Measurements from ENCODE around the gene TRAPPC5. TPM values are rescaled to one million over a fixed set of nuclear protein-coding genes. Genes with fewer than 3 reads are reported as not detected.

TRAPPC5 gene
- total RNA-seq, 1 experiment from 2014 or later, result 101 TPM

DNA sequence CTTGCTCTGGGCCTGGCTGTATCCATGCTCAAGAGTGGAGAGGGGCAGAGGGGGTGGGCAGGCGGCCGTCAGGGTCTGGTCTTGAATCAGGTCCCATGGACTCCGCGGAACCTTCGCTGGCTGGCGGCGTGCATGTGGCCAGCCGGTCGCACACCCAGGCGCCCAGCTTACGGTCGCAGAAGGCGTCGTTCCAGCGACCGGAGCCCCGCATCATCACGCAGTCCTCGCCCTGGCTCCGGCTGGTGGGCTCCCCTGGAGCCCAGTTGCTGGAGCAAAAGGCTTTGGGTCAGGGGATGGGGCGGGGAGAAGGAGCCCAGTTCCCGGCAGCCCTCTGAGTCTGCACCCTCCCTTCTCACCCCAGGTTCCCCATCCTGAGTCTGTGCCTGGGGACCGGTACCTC, 8.5 kb downstream of the TRAPPC5 start:
- H4K20me1 ChIP-seq (ENCODE audit: insufficient read depth), result no peaks in the 10 kb centered on the region
- no peak for DNase-seq (ENCODE audit: low read depth, low spot score)
- POLR2A ChIA-PET, result no interaction called here
- peaks cover 0 to 5% of the 10 kb centered on the region in 2 experiments; a peak in 1 of 4 replicates for H3K9me3 ChIP-seq (ENCODE audit: control insufficient read depth in 1 of 2, insufficient read depth in 1 of 2, low read depth in 1 of 2, low read length in 2 of 2)
- H3K27me3 ChIP-seq (ENCODE audit: insufficient read depth, low read length), result no peaks in the 10 kb centered on the region
- no peak overlapping the region for H2AFZ ChIP-seq (ENCODE audit: low read depth, low read length, poor library complexity, severe bottlenecking)
- no TSS peak for BruUV-seq (replicated peaks)
- intact Hi-C loops (cut with micrococcal nuclease), result loop anchor here (10.0 kb wide), 1 partner anchor 334 kb away; no protein-coding TSS in a partner anchor
- CTCF ChIA-PET, result no interaction called here
- no peak overlapping the region for H3K9ac ChIP-seq (ENCODE audit: low read length)
- no peak for TF ChIP-seq ATF3 (IDR thresholded peaks at IDR 0.05)
- no peak for TF ChIP-seq EZH2 (IDR thresholded peaks at IDR 0.05)
- TF ChIP-seq EGR1 (IDR thresholded peaks at IDR 0.05; ENCODE audit: low read depth), result no peak
- TF ChIP-seq JUND (IDR thresholded peaks at IDR 0.05), result no peak
- no peak for TF ChIP-seq TCF7L2 (IDR thresholded peaks at IDR 0.05; ENCODE audit: borderline replicate concordance, extremely low read depth, insufficient read depth, insufficient read length)
- TF ChIP-seq EZH2phosphoT487 (IDR thresholded peaks at IDR 0.05; ENCODE audit: borderline replicate concordance), result no peak
- no peak for TF ChIP-seq SIN3A (IDR thresholded peaks at IDR 0.05; ENCODE audit: low read depth)
- no peak for TF ChIP-seq ELF1 (IDR thresholded peaks at IDR 0.05; ENCODE audit: borderline replicate concordance, low read depth)
- TF ChIP-seq, protein P1, sequence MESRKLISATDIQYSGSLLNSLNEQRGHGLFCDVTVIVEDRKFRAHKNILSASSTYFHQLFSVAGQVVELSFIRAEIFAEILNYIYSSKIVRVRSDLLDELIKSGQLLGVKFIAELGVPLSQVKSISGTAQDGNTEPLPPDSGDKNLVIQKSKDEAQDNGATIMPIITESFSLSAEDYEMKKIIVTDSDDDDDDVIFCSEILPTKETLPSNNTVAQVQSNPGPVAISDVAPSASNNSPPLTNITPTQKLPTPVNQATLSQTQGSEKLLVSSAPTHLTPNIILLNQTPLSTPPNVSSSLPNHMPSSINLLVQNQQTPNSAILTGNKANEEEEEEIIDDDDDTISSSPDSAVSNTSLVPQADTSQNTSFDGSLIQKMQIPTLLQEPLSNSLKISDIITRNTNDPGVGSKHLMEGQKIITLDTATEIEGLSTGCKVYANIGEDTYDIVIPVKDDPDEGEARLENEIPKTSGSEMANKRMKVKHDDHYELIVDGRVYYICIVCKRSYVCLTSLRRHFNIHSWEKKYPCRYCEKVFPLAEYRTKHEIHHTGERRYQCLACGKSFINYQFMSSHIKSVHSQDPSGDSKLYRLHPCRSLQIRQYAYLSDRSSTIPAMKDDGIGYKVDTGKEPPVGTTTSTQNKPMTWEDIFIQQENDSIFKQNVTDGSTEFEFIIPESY (IDR thresholded peaks at IDR 0.05; ENCODE audit: extremely low read depth, insufficient replicate concordance, low read length), result no peak
- TF ChIP-seq MAX (IDR thresholded peaks at IDR 0.05), result no peak
- TF ChIP-seq POLR2A (IDR thresholded peaks at IDR 0.05; ENCODE audit: borderline replicate concordance, extremely low read depth, insufficient read depth, insufficient read length), result no peak
- no peak for TF ChIP-seq CBX3 (IDR thresholded peaks at IDR 0.05; ENCODE audit: low read depth)
- no peak for TF ChIP-seq SRF (IDR thresholded peaks at IDR 0.05; ENCODE audit: low read depth)
- TF ChIP-seq ZNF274 (IDR thresholded peaks at IDR 0.05; ENCODE audit: low read depth, low read length), result no peak
- TF ChIP-seq CEBPB (IDR thresholded peaks at IDR 0.05; ENCODE audit: low read depth), result no peak
- H3K4me3 ChIP-seq (replicated peaks in 1 of 2; ENCODE audit: low read depth in 1 of 2, low read length in 2 of 2), result no peak overlapping the region
- H3K9me2 ChIP-seq (ENCODE audit: insufficient read depth), result no peaks in the 10 kb centered on the region
- no peaks in the 10 kb centered on the region for H3K4me1 ChIP-seq (ENCODE audit: control insufficient read depth in 1 of 2, insufficient read depth in 2 of 2, low read length in 2 of 2)
- H3K27ac ChIP-seq (ENCODE audit: low read depth, low read length), result no peak overlapping the region
- no peaks in the 10 kb centered on the region for H3K36me3 ChIP-seq (ENCODE audit: control insufficient read depth in 1 of 2, insufficient read depth in 2 of 2, low read length in 2 of 2)
- ATAC-seq, result no peak
- H3K79me2 ChIP-seq (ENCODE audit: insufficient read depth, low read length), result no peaks in the 10 kb centered on the region
- no peak overlapping the region for H3K4me2 ChIP-seq (ENCODE audit: low read length)
- RAD21 ChIA-PET (ENCODE audit: low non-redundant PET in 1 of 2, low total read pairs in 2 of 2, uncharacterized antibody in 2 of 2, unreplicated experiment in 2 of 2), result no interaction called here
